ENCODE measurements around the gene TAS2R43. TPM values are rescaled to one million over a fixed set of nuclear protein-coding genes. Genes with fewer than 3 reads are reported as not detected.
"Not testable (repeated sequence)": the region's sequence is repeated elsewhere in the genome, so short reads cannot be mapped to it uniquely, and the experiment has no call there.

The TAS2R43 gene
- total and polyA plus RNA-seq, 2 experiments from 2014 or later = not detected

GRCh38 chr12:11071414-11071813 is 20.7 kb downstream of the TAS2R43 start:
- Histone ChIP-seq H3K9me2 (ENCODE audit: insufficient read depth) (no peaks in the 10 kb centered on the region), H4K20me1 (ENCODE audit: insufficient read depth) (no peaks in the 10 kb centered on the region), H3K27ac (no peak overlapping the region), H3K9ac (no peak overlapping the region), H2AFZ (no peak overlapping the region), H3K9me3 (ENCODE audit: low read depth) (no peaks in the 10 kb centered on the region), H3K79me2 (ENCODE audit: insufficient read depth) (no peaks in the 10 kb centered on the region), H3F3A (ENCODE audit: insufficient read depth) (no peaks in the 10 kb centered on the region), H3K4me2 (ENCODE audit: unreplicated experiment) (no peak overlapping the region), H3K4me3 (no peak overlapping the region), H3K27me3 (replicated peaks; ENCODE audit: insufficient read depth) (no peaks in the 10 kb centered on the region), H3K4me1 (ENCODE audit: insufficient read depth) (no peaks in the 10 kb centered on the region; the same call in 1 of the 2 replicates), H3K36me3 (ENCODE audit: low read depth) (no peaks in the 10 kb centered on the region)
- WGBS, 2 experiments (ENCODE audit: low coverage in 1 of 2, low lambda C conversion rate in 2 of 2, missing lambda C conversion rate in 2 of 2) = 47 to 49% methylated on average over 4 of the region's 4 CpGs
- TF ChIP-seq EZH2phosphoT487 (IDR thresholded peaks at IDR 0.05; ENCODE audit: insufficient read depth, low read depth) (no peak), EZH2 (IDR thresholded peaks at IDR 0.05; ENCODE audit: insufficient read depth, poor library complexity, severe bottlenecking) (no peak)
- in situ Hi-C loops (cut with MboI) = loop anchor here (5.0 kb wide), 1 partner anchor 54 kb away; no protein-coding TSS in a partner anchor
- DNase-seq = no peak

- 37 to 48% methylated on average over 1 of the region's 1 CpG for WGBS, 2 experiments (ENCODE audit: low coverage in 1 of 2, low lambda C conversion rate in 2 of 2, missing lambda C conversion rate in 2 of 2)
- no peak for DNase-seq
- Histone ChIP-seq H3F3A (ENCODE audit: insufficient read depth) (no peaks in the 10 kb centered on the region), H3K27ac (no peak overlapping the region), H3K9me2 (ENCODE audit: insufficient read depth) (no peaks in the 10 kb centered on the region), H3K4me2 (ENCODE audit: unreplicated experiment) (no peak overlapping the region), H3K36me3 (ENCODE audit: low read depth) (no peaks in the 10 kb centered on the region), H3K9ac (no peak overlapping the region), H3K9me3 (ENCODE audit: low read depth) (no peaks in the 10 kb centered on the region), H3K4me1 (ENCODE audit: insufficient read depth) (no peaks in the 10 kb centered on the region; the same call in 1 of the 2 replicates), H3K79me2 (ENCODE audit: insufficient read depth) (no peaks in the 10 kb centered on the region), H3K4me3 (no peak overlapping the region), H2AFZ (no peak overlapping the region), H4K20me1 (ENCODE audit: insufficient read depth) (no peaks in the 10 kb centered on the region), H3K27me3 (replicated peaks; ENCODE audit: insufficient read depth) (no peaks in the 10 kb centered on the region)
- TF ChIP-seq EZH2 (IDR thresholded peaks at IDR 0.05; ENCODE audit: insufficient read depth, poor library complexity, severe bottlenecking) (no peak), EZH2phosphoT487 (IDR thresholded peaks at IDR 0.05; ENCODE audit: insufficient read depth, low read depth) (no peak)
- in situ Hi-C loops (cut with MboI) = loop anchor here (5.0 kb wide), 1 partner anchor 54 kb away; no protein-coding TSS in a partner anchor
Measured at GRCh38 chr12:11070999-11071398, 21.1 kb downstream of the TAS2R43 start.

- H3K27ac ChIP-seq = no peak overlapping the region
- TF ChIP-seq EZH2phosphoT487 (IDR thresholded peaks at IDR 0.05; ENCODE audit: insufficient read depth, low read depth) = no peak
- no peak overlapping the region for H3K9ac ChIP-seq
- no peaks in the 10 kb centered on the region for H3K36me3 ChIP-seq (ENCODE audit: low read depth)
- H3K9me2 ChIP-seq (ENCODE audit: insufficient read depth) = no peaks in the 10 kb centered on the region
- H3K27me3 ChIP-seq (replicated peaks; ENCODE audit: insufficient read depth) = no peaks in the 10 kb centered on the region
- no peaks in the 10 kb centered on the region; the same call in 1 of the 2 replicates for H3K4me1 ChIP-seq (ENCODE audit: insufficient read depth)
- H3K79me2 ChIP-seq (ENCODE audit: insufficient read depth) = no peaks in the 10 kb centered on the region
- H3K4me3 ChIP-seq = no peak overlapping the region
- H2AFZ ChIP-seq = no peak overlapping the region
- H3F3A ChIP-seq (ENCODE audit: insufficient read depth) = no peaks in the 10 kb centered on the region
- no peaks in the 10 kb centered on the region for H4K20me1 ChIP-seq (ENCODE audit: insufficient read depth)
- H3K9me3 ChIP-seq (ENCODE audit: low read depth) = no peaks in the 10 kb centered on the region
- DNase-seq = no peak
- WGBS, 2 experiments (ENCODE audit: low coverage in 1 of 2, low lambda C conversion rate in 2 of 2, missing lambda C conversion rate in 2 of 2) = 80 to 84% methylated on average over 5 of the region's 5 CpGs
- in situ Hi-C loops (cut with MboI) = loop anchor here (5.0 kb wide), 1 partner anchor 53 kb away; no protein-coding TSS in a partner anchor
- no peak overlapping the region for H3K4me2 ChIP-seq (ENCODE audit: unreplicated experiment)
Measured at GRCh38 chr12:11069854-11070365, 22.2 kb downstream of the TAS2R43 start.

- no peaks in the 10 kb centered on the region for H3K27me3 ChIP-seq (replicated peaks; ENCODE audit: insufficient read depth)
- H3K36me3 ChIP-seq (ENCODE audit: low read depth) = no peaks in the 10 kb centered on the region
- H3K79me2 ChIP-seq (ENCODE audit: insufficient read depth) = no peaks in the 10 kb centered on the region
- H3K27ac ChIP-seq = no peak overlapping the region
- H3F3A ChIP-seq (ENCODE audit: insufficient read depth) = no peaks in the 10 kb centered on the region
- H3K9me2 ChIP-seq (ENCODE audit: insufficient read depth) = no peaks in the 10 kb centered on the region
- H4K20me1 ChIP-seq (ENCODE audit: insufficient read depth) = no peaks in the 10 kb centered on the region
- no peak overlapping the region for H2AFZ ChIP-seq
- in situ Hi-C loops (cut with MboI) = no loop called here
- no peak overlapping the region for H3K4me2 ChIP-seq (ENCODE audit: unreplicated experiment)
- 42 to 46% methylated on average over 2 of the region's 2 CpGs for WGBS, 2 experiments (ENCODE audit: low coverage in 1 of 2, low lambda C conversion rate in 2 of 2, missing lambda C conversion rate in 2 of 2)
- no peaks in the 10 kb centered on the region for H3K9me3 ChIP-seq (ENCODE audit: low read depth)
- no peaks in the 10 kb centered on the region; the same call in 1 of the 2 replicates for H3K4me1 ChIP-seq (ENCODE audit: insufficient read depth)
- no peak overlapping the region for H3K9ac ChIP-seq
- no peak overlapping the region for H3K4me3 ChIP-seq
- peak; percentile 23 for DNase-seq
- TF ChIP-seq EZH2phosphoT487 (IDR thresholded peaks at IDR 0.05; ENCODE audit: insufficient read depth, low read depth) (no peak), EZH2 (IDR thresholded peaks at IDR 0.05; ENCODE audit: insufficient read depth, poor library complexity, severe bottlenecking) (no peak)
Measured at GRCh38 chr12:11067514-11067913, 24.6 kb downstream of the TAS2R43 start.

GRCh38 chr12:11062194-11062593 is 29.9 kb downstream of the TAS2R43 start, which contains the start of gene TAS2R46:
TAS2R46 (minus strand) TSS chr12:11062294; CDS start chr12:11062294, 0 bp downstream.
- H3K36me3 ChIP-seq (ENCODE audit: low read depth); H3K4me3 ChIP-seq; H3K27me3 ChIP-seq (replicated peaks; ENCODE audit: insufficient read depth); H3K79me2 ChIP-seq (ENCODE audit: insufficient read depth); H3K4me2 ChIP-seq (ENCODE audit: unreplicated experiment); DNase-seq; H3K9me3 ChIP-seq (ENCODE audit: low read depth); H3K27ac ChIP-seq; H4K20me1 ChIP-seq (ENCODE audit: insufficient read depth); H3F3A ChIP-seq (ENCODE audit: insufficient read depth); H2AFZ ChIP-seq; H3K9me2 ChIP-seq (ENCODE audit: insufficient read depth); in situ Hi-C loops (cut with MboI); H3K9ac ChIP-seq; H3K4me1 ChIP-seq (ENCODE audit: insufficient read depth): not testable (repeated sequence)
- 95 to 100% methylated on average over 1 of the region's 1 CpG for WGBS, 2 experiments (ENCODE audit: low coverage in 1 of 2, low lambda C conversion rate in 2 of 2, missing lambda C conversion rate in 2 of 2)
